Transverse colon (tissue), 4 donors: Measurements from ENCODE around the gene DOP1B.
A peak's percentile ranks its signal among the peaks of the same experiment; 100 is the strongest.

Experiments
- EP300 ChIP-seq: sonication (generic); formaldehyde crosslinking; IDR thresholded peaks from one replicate; pipeline ENCODE4 v1.6.1; 2017; ENCODE audit warnings: antibody characterized with exemption, low read depth
- POLR2A ChIP-seq: fragments of 450-650 bp; IDR thresholded peaks from one replicate; pipeline ENCODE4 v1.6.1; 2016; ENCODE audit warnings: antibody characterized with exemption, mild to moderate bottlenecking, moderate library complexity
- POLR2AphosphoS5 ChIP-seq, 3 donors: sonication (generic); formaldehyde crosslinking; IDR thresholded peaks; one replicate each; pipeline ENCODE4 v1.6.1; 2016; ENCODE audit warnings: antibody characterized with exemption in 3 of 3
- TF ChIP-seq, protein P1 (sequence below), 5 experiments: fragments of 200-600 bp in 3 of 5; fragments of 450-650 bp in 2 of 5; sonication (generic) in 3 of 5; IDR thresholded peaks; 1 replicate in 2 of 5; 2 replicates in 3 of 5; pipeline ENCODE4 v1.5.1; 2016 to 2017; ENCODE audit warnings: antibody characterized with exemption in 5 of 5, inconsistent platforms in 3 of 5, mild to moderate bottlenecking in 2 of 5, moderate library complexity in 1 of 5

DNA sequence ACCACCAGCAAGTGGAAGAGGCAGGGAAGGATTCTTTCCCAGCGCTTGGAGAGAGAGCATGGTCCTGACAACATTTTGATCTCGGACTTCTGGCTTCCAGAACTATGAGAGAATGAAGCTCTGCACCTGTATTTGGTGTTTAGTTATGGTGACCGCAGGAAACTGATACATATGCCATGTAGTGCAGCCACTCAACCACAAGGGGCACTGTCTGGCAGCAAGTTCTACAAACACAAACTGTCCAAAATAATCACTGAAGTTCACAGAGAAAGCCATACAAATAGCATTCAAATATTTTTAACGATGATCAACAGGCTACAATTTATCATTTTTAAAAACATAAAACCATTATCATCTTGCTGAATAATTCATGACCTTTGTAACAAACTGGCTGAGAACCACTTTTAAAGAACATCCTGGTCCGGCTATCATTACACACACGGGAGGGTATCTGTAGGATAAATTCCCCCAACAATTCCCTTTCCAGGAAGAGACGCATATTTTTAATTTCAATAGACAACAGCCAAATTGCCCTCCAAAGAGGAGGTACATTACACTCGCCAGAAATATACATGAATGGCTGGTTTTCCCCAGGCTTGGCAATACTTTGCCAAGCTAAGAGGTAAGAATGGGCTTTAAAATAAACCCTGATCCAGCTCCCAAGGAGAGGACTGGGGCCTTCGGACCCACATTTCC, 31.0 kb upstream of the DOP1B start:
- TF ChIP-seq, protein P1, sequence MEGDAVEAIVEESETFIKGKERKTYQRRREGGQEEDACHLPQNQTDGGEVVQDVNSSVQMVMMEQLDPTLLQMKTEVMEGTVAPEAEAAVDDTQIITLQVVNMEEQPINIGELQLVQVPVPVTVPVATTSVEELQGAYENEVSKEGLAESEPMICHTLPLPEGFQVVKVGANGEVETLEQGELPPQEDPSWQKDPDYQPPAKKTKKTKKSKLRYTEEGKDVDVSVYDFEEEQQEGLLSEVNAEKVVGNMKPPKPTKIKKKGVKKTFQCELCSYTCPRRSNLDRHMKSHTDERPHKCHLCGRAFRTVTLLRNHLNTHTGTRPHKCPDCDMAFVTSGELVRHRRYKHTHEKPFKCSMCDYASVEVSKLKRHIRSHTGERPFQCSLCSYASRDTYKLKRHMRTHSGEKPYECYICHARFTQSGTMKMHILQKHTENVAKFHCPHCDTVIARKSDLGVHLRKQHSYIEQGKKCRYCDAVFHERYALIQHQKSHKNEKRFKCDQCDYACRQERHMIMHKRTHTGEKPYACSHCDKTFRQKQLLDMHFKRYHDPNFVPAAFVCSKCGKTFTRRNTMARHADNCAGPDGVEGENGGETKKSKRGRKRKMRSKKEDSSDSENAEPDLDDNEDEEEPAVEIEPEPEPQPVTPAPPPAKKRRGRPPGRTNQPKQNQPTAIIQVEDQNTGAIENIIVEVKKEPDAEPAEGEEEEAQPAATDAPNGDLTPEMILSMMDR (IDR thresholded peaks at IDR 0.05), result peak; percentile 83 to 96 (median 91)
- TF ChIP-seq EP300 (no peak), POLR2A (no peak), POLR2AphosphoS5 (IDR thresholded peaks at IDR 0.05) (no peak)
